Colonic mucosa (tissue), 4 donors: ENCODE measurements around the gene WNK2. TPM values are rescaled to one million over a fixed set of nuclear protein-coding genes. Genes with fewer than 3 reads are reported as not detected.

ENCODE experiments used
- DNase-seq: peaks from one replicate; pipeline ENCODE4 v3.0.0-alpha.2; 2020
- H3K27ac ChIP-seq: fragments of 200-600 bp; one replicate; pipeline ENCODE4 v1.8.0; 2021
- H3K27me3 ChIP-seq: fragments of 200-600 bp; one replicate; pipeline ENCODE4 v1.8.0; 2021
- H3K36me3 ChIP-seq: fragments of 200-600 bp; one replicate; pipeline ENCODE4 v1.8.0; 2021
- H3K4me1 ChIP-seq: fragments of 200-600 bp; one replicate; pipeline ENCODE4 v1.8.0; 2021; ENCODE audit warnings: mild to moderate bottlenecking
- H3K4me3 ChIP-seq: fragments of 200-600 bp; one replicate; pipeline ENCODE4 v1.8.0; 2021
- H3K9ac ChIP-seq, 2 donors: one replicate each; pipeline ENCODE4 v1.7.0; 2013; ENCODE audit warnings: control low read depth in 2 of 2, low read depth in 2 of 2, low read length in 2 of 2
- H3K9me3 ChIP-seq: fragments of 200-600 bp; one replicate; pipeline ENCODE4 v1.8.0; 2021
- intact Hi-C: fragments of 100-400 bp; cut with DNase I; formaldehyde crosslinking; loops from one replicate; pipeline ENCODE4 v1.14.1; 2022
- total RNA-seq, 2 donors: library from RNA; stranded (reverse); fragmentation: NEBNext Ultra II Directional in 1 of 2; extraction: Animal tissue kit (Norgen Biotek cat#: 25700) in 1 of 2; gene quantifications; one replicate each; pipeline ENCODE4 v1.2.1, GENCODE V29; 2021
- TF ChIP-seq, protein P1 (sequence below): fragments of 200-600 bp; IDR thresholded peaks from one replicate; pipeline ENCODE4 v1.8.0; 2022; ENCODE audit warnings: antibody characterized with exemption, mild to moderate bottlenecking
- donor health status: healthy.
- donor health status: DM: no; HTN: no; CAD: no.
- donor health status: DM: no; HTN: no; CAD: no.

Gene WNK2
- total RNA-seq, 2 donors from 2014 or later = 161 to 238 TPM

DNA sequence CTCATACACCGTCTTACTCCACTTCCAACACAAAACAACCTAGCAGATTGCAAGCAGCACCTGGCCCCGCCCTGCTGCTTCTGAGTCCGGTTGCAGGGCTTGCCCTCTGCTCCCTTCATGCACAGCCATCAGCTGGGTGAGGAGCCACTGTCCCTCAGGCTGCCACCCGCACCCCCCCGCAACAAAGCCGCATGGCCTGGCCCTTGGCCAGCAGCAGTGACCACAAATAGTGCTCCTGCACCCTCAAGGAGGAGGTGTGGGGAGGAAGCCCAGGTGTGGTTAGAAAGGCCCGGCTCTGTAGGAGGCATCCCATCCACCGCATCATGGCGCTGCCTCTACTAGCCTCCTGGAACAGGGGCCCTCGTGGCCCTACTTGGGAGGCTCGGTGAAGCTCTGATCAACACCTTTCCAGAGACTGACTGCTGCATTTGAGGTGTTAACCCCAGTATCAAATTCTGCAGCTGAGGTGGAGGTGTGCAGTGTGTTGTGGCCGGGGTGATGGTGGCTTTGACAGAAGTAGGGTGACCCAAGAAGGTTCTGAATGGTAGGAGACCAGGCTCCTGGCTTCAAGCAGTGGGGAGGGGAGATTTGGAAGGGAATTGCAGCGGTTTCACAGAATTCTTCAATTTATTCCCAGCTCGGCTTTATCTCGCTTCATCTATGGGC, 52.7 kb downstream of the WNK2 start:
- Histone ChIP-seq H3K27me3 (no peaks in the 10 kb centered on the region), H3K27ac (no peak overlapping the region), H3K4me3 (no peak overlapping the region), H3K9me3 (no peaks in the 10 kb centered on the region), H3K4me1 (peaks cover 3% of the 10 kb centered on the region), H3K36me3 (no peaks in the 10 kb centered on the region), H3K9ac (no peak overlapping the region)
- DNase-seq = no peak
- intact Hi-C loops = loop anchor here (10.0 kb wide), 1 partner anchor 58 kb away; no protein-coding TSS in a partner anchor
- TF ChIP-seq, protein P1, sequence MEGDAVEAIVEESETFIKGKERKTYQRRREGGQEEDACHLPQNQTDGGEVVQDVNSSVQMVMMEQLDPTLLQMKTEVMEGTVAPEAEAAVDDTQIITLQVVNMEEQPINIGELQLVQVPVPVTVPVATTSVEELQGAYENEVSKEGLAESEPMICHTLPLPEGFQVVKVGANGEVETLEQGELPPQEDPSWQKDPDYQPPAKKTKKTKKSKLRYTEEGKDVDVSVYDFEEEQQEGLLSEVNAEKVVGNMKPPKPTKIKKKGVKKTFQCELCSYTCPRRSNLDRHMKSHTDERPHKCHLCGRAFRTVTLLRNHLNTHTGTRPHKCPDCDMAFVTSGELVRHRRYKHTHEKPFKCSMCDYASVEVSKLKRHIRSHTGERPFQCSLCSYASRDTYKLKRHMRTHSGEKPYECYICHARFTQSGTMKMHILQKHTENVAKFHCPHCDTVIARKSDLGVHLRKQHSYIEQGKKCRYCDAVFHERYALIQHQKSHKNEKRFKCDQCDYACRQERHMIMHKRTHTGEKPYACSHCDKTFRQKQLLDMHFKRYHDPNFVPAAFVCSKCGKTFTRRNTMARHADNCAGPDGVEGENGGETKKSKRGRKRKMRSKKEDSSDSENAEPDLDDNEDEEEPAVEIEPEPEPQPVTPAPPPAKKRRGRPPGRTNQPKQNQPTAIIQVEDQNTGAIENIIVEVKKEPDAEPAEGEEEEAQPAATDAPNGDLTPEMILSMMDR = no peak

DNA sequence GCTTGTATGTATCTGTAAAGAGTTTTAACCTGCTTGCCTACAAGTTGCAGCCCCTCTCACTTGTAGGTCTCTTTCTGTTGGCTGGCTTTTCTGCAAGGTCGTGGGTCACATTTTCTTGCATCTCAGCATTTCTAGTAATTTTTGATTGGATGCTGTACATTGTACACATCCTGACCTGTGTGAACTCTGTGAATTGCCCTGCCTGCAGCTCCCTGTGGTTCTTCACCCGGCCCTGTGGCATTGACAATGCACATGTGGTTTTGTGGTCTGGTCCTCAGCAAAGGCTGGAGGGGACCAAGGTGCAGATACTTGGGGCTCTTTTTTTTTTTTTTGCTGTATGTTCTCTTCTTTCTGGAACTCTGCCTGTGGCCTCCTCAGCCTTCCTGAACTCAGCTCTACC, 53.6 kb downstream of the WNK2 start:
- DNase-seq = no peak
- Histone ChIP-seq H3K4me3 (no peak overlapping the region), H3K27me3 (no peaks in the 10 kb centered on the region), H3K27ac (no peak overlapping the region), H3K9ac (no peak overlapping the region), H3K9me3 (no peaks in the 10 kb centered on the region), H3K36me3 (no peaks in the 10 kb centered on the region), H3K4me1 (no peaks in the 10 kb centered on the region)
- intact Hi-C loops = loop anchor here (10.0 kb wide), 1 partner anchor 57 kb away; no protein-coding TSS in a partner anchor
- TF ChIP-seq, protein P1 = no peak

DNA sequence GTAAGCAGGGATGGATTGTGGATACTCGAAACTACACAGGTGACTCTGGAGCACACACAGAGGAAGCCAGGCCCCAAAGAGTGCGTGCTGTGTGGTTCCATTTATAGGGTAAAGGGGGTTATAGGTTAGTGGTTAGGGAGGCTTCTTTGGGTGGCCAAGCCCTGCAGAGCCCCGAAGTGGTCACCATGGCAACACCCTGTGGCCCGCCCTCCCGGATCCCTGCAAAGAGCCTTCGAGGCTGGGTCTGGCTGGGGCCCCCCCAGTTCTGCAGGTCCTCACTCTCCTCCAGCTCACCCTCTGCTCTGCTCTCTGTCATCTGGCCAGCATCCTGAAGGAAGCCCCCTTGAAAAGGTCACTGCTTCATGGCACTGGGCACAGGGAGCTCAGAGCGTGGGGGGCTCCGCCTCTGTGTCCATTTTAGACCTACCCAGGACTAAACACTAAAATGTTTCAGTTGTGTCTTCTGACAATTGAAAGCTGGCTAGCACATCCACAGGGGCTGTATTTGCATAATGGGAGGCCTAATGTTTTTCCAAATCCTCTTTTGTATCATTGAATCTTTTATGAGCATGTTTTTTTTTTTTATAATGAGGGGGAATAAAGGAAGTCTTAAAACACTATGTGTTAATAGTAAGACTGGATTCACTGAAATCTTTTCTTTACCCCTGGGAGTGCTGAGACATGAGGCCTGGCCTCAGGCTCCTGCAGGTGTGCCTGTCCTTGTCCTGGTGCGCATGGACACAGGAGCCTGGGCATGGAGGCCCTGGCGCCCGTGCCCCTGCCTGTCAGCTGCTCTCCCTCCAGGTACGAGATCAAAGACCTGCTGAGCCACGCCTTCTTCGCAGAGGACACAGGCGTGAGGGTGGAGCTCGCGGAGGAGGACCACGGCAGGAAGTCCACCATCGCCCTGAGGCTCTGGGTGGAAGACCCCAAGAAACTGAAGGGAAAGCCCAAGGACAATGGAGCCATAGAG, 55.3 kb downstream of the WNK2 start:
- H3K9ac ChIP-seq = peak overlapping the region in 1 of 2 donors; percentile 4
- H3K4me3 ChIP-seq = no peak overlapping the region
- TF ChIP-seq, protein P1 = no peak
- no peak for DNase-seq
- H3K27ac ChIP-seq = no peak overlapping the region
- intact Hi-C loops = loop anchor here (10.0 kb wide), 1 partner anchor 56 kb away; no protein-coding TSS in a partner anchor
- no peaks in the 10 kb centered on the region for H3K4me1 ChIP-seq
- H3K9me3 ChIP-seq = no peaks in the 10 kb centered on the region
- H3K36me3 ChIP-seq = no peaks in the 10 kb centered on the region
- no peaks in the 10 kb centered on the region for H3K27me3 ChIP-seq

DNA sequence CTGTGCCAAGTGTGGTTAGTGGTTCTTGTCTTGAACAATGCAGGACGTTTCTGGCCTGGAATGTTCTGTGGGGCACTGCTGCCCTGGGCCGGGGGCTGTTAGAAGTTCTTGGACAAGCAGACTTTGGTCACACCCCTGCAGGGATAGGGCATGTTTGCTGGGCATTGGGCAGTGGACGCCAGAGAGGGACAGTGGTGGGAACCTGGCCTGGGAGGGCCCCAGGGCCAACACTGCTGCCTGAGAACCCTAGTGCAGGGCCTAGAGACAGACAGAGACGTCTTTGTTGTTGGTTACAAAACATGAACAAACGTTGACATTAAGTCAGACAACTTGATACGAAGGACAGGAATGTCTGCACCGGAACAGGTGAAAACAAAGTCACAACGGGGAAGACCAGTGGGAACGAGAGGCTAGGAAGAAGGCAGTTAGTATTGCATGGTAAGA, 57.0 kb downstream of the WNK2 start:
- Histone ChIP-seq H3K9ac (no peak overlapping the region), H3K27me3 (no peaks in the 10 kb centered on the region), H3K9me3 (no peaks in the 10 kb centered on the region), H3K4me3 (no peak overlapping the region), H3K36me3 (no peaks in the 10 kb centered on the region), H3K4me1 (no peaks in the 10 kb centered on the region), H3K27ac (no peak overlapping the region)
- DNase-seq = no peak
- TF ChIP-seq, protein P1 = no peak
- intact Hi-C loops = no loop called here

DNA sequence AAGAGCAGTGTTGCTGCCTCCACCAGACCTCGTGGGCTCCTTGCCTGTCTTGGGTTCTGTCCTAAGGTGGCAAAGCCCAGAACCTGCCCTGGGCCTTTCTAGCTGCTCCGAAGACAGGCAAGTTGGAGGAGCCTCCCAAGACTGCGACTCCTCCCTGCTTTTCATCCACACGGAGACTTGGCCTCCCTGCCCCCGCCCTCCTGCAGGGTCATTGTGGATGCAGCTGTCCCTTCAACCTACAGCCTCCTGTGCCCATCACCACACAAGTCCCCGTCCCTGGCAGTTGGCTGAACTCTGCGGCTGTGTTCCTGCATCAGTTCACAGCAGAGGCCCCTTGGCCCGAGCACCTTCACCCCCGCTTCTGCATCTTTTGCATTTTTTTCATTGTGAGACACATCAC, 59.2 kb downstream of the WNK2 start:
- Histone ChIP-seq H3K27ac (no peak overlapping the region), H3K4me3 (no peak overlapping the region), H3K9me3 (no peaks in the 10 kb centered on the region), H3K27me3 (no peaks in the 10 kb centered on the region), H3K36me3 (no peaks in the 10 kb centered on the region), H3K9ac (no peak overlapping the region), H3K4me1 (no peaks in the 10 kb centered on the region)
- DNase-seq = no peak
- intact Hi-C loops = no loop called here
- TF ChIP-seq, protein P1 = no peak
